ENCODE results near the gene PLEKHM3.

DNA sequence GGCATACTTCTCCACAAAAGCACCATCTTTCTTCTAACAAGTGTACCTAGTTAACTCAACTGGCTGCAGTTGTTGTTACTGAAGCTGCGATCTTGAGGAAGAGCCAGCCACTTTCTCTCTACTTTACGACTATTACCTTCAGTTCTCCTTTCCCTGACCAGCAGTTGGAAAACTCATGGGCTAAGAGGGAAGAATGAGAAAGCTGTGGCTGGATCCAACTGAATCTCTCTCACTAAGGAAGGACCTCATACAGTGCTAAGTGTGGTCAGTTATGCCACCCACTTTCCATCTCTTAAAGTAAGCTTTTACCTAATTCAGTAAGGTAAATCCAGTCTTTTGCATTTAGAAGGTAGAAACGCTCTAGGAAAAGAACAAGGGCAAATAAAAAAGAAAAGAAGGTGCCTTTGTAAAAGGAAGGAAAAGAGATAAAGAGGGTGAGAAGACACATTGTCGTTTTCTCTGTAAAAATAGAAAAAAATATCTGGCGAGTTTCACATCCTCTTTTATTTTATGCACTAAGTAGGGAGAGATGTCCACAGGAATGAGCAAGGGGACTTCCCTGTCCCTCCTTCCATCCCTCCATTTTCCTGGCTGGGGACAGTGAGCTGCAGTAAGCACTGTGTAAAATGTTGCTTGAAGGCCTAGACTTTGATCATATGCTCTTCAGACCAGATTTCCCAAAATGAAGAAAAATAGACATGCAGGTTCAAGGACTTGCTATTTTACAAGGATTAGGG is 73.4 kb downstream of the PLEKHM3 start:
- no peak for TF ChIP-seq REST (IDR thresholded peaks at IDR 0.05)
- TF ChIP-seq, protein P1, sequence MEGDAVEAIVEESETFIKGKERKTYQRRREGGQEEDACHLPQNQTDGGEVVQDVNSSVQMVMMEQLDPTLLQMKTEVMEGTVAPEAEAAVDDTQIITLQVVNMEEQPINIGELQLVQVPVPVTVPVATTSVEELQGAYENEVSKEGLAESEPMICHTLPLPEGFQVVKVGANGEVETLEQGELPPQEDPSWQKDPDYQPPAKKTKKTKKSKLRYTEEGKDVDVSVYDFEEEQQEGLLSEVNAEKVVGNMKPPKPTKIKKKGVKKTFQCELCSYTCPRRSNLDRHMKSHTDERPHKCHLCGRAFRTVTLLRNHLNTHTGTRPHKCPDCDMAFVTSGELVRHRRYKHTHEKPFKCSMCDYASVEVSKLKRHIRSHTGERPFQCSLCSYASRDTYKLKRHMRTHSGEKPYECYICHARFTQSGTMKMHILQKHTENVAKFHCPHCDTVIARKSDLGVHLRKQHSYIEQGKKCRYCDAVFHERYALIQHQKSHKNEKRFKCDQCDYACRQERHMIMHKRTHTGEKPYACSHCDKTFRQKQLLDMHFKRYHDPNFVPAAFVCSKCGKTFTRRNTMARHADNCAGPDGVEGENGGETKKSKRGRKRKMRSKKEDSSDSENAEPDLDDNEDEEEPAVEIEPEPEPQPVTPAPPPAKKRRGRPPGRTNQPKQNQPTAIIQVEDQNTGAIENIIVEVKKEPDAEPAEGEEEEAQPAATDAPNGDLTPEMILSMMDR (IDR thresholded peaks at IDR 0.05; ENCODE audit: low read depth, low read length, missing input control), result no peak
- no peak for TF ChIP-seq TAF1 (conservative IDR thresholded peaks at IDR 0.05)
- TF ChIP-seq JUND (IDR thresholded peaks at IDR 0.05), result no peak
- no peak for TF ChIP-seq FOXA1 (IDR thresholded peaks at IDR 0.05)
- TF ChIP-seq, protein P2, sequence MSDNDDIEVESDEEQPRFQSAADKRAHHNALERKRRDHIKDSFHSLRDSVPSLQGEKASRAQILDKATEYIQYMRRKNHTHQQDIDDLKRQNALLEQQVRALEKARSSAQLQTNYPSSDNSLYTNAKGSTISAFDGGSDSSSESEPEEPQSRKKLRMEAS (IDR thresholded peaks at IDR 0.05), result no peak
- TF ChIP-seq RXRA (IDR thresholded peaks at IDR 0.05), result no peak

Data from liver (tissue), 3 donors.